Erythroblast (primary cell): ENCODE results near the gene EHBP1.

ENCODE experiments used
- GATA1 ChIP-seq: IDR thresholded peaks from 2 replicates; pipeline ENCODE4 v1.6.1; 2011; ENCODE audit warnings: low read depth, mild to moderate bottlenecking, control low read depth, low read length, moderate library complexity
- POLR2A ChIP-seq: IDR thresholded peaks from 2 replicates; pipeline ENCODE4 v1.6.1; 2011; ENCODE audit warnings: mild to moderate bottlenecking, low read length

DNA sequence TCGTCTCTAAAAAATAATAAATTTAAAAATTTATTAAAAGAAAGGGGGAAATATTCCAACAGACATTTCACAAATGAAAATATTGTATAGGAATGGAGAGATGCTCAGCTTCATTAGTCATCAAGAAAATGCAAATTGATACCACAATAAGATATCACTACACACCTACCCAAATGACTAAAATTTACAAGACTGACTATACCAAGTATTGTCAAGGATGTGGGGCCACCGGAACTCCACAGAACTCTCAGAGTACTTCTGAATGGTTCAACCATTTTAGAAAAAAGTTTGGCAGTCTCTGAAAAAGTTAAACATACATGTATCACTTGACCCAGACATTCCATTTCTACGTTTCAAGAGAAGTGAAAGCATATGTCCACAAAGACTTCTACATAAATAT, 163.4 kb downstream of the EHBP1 start:
- no peak for TF ChIP-seq POLR2A
- no peak for TF ChIP-seq GATA1
